ENCODE results near the gene TAS2R9. TPM values are rescaled to one million over a fixed set of nuclear protein-coding genes. Genes with fewer than 3 reads are reported as not detected.
"Not testable (repeated sequence)": the region's sequence is repeated elsewhere in the genome, so short reads cannot be mapped to it uniquely, and the experiment has no call there.

Gene TAS2R9, protein sequence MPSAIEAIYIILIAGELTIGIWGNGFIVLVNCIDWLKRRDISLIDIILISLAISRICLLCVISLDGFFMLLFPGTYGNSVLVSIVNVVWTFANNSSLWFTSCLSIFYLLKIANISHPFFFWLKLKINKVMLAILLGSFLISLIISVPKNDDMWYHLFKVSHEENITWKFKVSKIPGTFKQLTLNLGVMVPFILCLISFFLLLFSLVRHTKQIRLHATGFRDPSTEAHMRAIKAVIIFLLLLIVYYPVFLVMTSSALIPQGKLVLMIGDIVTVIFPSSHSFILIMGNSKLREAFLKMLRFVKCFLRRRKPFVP
- total RNA-seq: not detected

DNA sequence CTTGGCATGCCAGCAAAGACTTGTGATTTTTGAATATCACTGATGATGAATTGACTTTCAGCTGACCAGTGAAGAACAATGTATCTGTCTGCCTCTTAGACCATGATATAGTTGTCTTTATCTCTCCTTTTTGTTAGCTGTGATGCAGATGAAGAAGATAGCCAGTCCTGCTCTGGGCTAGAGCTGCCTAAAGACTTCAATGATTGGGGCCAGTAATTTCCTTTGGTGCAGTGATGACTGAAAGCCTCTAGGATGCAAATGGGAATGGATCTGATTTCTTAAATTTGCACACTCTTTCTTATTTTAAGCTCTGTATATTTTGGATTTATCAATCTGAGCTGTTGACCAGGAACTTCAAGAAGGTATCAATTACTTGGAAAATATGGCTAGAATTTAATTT lies at the start of gene TAS2R9:
TAS2R9 (minus strand) TSS at position 101 of the 400 bp plus-strand sequence; CDS start at position 8, 93 bp downstream.
- ATAC-seq (no peak), DNase-seq (ENCODE audit: low spot score) (no peak)

DNA sequence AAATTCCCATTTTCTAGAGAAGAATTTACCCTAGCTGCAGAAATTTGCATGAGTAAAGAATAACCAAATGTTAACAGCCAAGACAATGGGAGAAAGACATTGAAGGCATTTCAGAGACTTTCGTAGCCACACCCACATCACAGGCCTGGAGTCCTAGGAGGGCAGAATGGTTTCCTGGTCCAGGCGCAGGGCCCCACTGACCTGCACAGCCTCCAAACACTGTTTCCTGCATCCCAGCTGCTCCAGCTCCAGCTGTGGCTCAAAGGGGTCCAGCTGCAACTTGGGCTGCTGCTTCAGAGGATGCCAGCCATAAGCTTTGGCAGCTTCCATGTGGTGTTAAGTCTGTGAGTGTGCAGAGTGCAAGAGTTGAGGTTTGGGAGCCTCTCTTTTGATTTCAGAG lies 45.8 kb upstream of the TAS2R9 start:
- DNase-seq (ENCODE audit: low spot score) (no peak), ATAC-seq (no peak)

DNA sequence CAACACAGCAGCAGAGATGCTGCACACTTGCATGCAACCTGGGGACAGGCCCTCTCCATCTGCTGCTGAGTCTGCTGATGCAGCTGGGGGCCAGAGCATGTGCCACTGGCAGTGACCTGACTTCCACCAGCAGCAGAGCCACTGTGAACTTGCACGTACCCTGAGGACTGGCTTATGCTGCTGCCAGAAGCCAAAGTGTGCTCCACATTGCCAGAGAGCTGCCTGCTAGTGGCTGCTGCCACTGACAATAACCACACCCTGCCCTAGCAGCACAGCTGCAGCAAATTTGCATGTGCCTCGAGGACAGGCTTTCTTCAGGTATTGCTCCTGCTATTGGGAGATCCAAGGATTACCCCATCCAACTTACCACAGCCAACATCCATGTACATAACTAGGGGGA lies 43.8 kb upstream of the TAS2R9 start:
- no peak for ATAC-seq
- no peak for DNase-seq (ENCODE audit: low spot score)

DNA sequence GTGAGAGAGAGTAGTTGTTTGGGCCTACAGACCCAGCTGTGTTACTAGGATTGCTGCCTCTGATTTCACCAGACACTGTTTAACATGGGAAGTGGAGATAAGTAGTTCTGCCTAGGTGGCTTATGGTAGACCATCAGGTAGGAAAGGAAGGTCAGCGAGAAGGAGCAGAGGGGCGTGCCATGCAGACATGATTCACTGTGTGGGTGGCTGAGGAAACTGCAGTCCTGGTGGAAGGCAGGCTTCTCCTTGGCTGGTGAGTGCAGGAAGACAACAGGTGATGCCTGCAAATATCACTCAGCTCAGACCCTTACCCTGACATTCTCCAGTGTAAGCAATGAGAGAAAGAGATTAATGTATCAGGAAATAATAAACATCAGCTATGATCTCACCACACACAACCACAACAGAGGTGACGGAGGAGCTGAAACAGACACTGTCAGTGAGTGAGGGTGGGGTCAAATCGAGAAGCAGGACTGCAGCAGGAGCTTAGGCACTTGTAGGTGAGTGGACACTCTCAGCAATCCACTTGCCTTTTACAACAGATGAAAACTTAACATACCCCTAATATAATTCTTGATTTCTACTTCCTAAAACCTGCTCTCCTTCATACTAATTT lies 41.4 kb upstream of the TAS2R9 start:
- no peak for ATAC-seq
- DNase-seq (ENCODE audit: low spot score): no peak

DNA sequence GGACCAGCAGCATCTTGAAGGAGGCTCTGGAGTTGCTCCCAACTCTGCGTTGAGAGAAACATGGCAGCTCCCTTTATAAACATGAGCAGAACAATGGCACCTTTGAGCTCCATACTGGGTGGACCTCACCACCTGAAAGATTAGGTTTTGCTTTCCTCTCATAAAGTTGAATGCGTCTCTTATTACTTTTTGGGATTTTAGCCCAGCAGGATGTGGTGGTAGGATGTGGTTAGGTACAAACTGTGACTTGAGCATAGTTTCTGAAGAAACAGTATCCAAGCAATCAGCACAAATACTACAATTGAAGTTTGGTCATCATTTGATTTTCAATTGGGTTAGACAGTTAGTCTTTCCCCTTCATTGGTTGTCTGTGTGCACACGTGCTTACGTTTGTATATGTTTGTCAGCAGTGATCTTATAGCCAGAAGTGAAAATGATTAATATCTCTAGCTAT lies 39.5 kb upstream of the TAS2R9 start, which contains the start of gene PRR4:
PRR4 (minus strand) TSS at position 51 of the 454 bp plus-strand sequence; CDS start at position 13, 38 bp downstream.
- no peak for ATAC-seq

DNA sequence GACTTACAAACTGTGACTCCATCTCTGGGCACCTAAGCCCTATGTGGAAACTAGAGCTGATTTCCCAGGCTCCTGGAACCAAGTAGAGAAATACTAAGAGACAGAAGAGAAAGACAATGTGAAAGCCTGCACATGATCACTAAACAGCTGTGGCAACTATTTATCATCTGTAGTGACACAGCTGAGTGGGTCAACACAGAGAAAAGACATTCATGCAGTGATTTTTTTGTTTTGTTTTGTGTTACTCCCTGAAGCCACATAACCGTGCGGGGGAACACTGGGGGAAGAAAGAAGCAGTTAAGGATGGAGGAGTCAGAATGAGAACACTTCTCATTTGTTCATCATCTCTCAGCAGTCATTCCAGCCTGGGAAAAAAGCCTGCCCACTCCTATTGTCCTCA lies 37.8 kb upstream of the TAS2R9 start:
- DNase-seq (ENCODE audit: low spot score): no peak
- no peak for ATAC-seq

More for the DNA sequence above, 39.5 kb upstream of the TAS2R9 start, which contains the start of gene PRR4:
- no peak for DNase-seq (ENCODE audit: low spot score)

DNA sequence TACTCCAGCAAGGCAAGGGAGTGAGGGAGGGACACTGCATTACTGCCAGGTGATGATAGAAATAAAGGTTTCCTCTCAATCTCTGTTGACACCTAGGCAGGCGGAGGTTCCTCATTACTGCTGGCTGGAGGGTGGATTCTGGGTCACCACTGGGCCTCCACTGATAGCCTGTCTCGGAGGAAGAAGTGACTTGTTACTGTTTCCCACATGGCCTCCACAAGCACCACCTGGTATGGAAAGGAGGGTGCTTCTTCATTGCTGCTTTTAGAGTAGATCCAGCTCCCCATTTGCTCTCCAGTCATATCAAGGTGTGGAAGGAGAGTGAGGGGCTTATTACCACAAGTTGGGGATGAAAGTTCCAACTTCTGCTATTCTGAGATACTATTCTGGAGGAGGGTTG lies 32.9 kb upstream of the TAS2R9 start:
- no peak for ATAC-seq
- no peak for DNase-seq (ENCODE audit: low spot score)

DNA sequence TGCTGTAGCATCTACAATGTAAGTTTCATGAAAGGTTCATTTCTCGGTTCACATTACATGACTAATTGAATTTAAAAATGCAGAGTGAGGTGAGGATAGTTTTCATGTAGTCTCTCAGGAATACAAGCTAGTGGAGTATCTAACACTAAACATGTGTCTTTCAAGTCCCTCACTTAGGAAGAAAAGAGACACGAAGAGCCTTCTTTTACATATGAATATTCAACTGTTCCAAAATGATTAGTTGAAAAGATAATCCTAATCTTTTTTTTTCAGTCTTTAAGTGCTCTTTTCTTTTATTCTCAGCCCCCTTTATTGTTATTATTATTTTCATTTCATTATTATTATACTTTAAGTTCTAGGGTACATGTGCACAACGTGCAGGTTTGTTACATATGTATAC lies 28.5 kb upstream of the TAS2R9 start:
- DNase-seq (ENCODE audit: low spot score): no peak
- ATAC-seq: no peak

DNA sequence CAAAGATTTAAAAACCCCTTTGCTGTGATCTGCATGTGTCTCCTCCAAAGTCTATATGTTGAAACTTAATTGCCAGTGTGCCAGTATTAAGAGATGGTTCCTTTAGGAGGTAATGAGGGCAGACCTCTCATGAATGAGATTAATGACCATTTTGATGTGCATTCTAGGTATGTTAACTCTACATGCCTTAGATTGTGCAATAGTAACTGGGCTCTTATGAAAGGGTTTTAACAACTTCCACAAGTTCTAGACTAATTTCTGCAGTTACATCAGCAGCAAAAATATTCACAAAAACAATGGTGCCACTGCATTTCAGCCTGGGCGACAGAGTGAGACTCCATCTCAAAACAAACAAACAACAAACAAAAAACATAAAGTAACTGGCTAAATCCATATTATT lies 20.0 kb upstream of the TAS2R9 start:
- ATAC-seq: no peak

DNA sequence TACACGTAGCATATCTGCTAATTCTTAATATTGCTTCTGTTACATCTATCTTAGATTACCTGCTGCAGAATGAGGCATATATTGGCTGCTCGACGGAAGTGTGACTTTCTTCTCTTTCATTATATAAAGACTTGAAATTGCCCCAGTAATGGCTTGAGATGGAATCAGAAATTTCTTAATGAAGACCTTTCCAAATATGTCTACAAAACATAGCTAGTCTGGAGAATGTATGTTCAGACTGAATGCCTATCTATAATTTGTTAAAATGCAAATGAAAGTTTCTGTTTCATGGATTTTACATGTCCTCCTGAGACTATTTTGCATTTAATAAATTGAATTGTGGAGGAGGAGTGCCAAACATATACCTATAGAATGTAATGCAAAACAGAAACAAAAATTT lies 16.3 kb upstream of the TAS2R9 start, which contains the start of gene TAS2R10:
TAS2R10 (minus strand) TSS at position 101 of the 400 bp plus-strand sequence; CDS start at position 12, 89 bp downstream.
- ATAC-seq: no peak
- no peak for DNase-seq (ENCODE audit: low spot score)

More for the DNA sequence above, 20.0 kb upstream of the TAS2R9 start:
- no peak for DNase-seq (ENCODE audit: low spot score)

DNA sequence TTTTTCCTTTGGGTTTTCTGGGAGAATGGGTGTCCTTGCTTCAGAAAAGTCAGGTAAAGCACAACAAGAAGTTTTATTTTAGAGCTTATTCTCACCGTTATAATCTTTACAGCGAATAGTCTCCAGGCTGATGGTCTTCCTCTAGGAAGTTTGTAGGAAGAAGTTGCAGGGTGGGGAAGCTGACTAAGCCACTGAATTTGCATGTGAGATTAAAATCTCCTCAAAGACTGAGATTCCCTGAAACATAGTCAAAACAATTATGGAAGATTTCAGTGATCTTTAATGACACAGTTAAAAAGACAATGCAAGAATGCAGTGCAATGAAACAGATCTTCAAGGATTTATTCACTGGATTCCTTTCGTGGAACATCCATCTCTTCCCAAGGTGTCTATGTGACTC lies 15.0 kb upstream of the TAS2R9 start:
- DNase-seq (ENCODE audit: low spot score) (no peak), ATAC-seq (no peak)

DNA sequence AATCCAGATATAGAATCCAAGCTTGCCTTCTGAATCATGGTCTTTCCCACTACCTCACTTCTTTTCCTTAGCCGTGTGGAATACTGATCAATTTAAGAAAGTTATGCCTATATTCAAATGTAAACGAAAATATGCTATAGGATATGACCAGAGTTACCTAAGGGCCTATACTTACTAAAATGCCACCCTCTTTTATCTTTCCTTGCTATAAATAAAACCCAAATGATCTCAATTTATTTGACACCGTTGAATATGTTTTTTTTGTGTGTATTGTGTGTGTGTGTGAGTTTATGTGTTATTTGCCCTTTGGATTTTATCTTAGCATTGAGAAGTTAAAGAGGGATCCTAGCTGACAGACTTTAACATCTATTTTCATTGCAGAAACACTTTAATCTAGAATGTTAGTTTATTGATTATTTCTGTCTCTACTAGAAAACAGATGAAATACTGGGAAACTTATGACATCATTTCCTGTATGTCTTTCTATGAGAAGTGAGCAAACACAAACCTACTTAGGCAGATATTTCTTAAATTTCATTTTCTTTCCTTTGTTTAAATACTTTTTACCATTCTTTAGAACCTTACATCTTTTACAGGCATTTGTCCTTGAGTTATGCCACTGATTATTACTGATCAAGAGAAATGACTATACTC lies 2.0 kb upstream of the TAS2R9 start:
- DNase-seq (ENCODE audit: low spot score): no peak
- no peak for ATAC-seq

DNA sequence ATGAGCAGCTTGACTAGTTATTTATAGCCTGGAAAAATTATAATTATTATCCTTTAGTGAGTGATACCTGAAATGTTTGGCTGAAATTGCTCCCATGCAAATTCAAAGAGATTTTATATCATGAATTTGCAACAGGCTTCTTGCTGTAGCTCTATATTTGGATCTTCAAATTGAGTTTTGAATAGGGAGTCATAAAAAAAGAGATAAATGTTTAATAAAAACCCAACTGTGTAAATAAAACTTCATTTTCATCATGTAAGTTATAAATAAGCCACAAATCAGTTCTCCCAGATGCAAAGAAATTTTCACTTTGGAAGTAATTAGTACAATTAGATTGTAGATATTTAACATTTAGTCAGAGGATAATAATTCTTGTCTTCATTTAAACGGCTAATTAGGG lies 2.8 kb downstream of the TAS2R9 start, which contains the start of gene TAS2R8:
TAS2R8 (minus strand) TSS at position 101 of the 400 bp plus-strand sequence. CDS start 306 bp downstream, outside the sequence.
- DNase-seq (ENCODE audit: low spot score): no peak
- ATAC-seq: no peak

DNA sequence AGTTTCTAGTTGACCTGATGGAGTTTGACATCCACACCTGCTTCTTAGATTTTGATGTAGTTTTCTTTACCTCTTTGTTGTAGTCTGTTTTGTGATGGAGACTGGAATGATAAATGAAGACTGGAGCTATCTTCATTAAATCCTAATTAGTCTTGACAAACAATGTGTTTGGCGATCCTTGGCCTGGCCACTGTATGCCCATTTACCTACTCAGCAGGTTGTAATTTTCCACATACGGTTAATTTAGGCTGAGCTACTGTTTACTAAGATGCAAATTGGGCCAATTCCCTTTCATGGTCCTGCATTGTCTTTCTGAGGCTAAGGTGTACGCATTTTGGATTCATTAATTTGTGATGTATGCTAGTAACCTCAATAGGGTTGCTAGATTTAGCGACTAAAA lies 7.4 kb downstream of the TAS2R9 start, which contains the start of gene TAS2R7:
TAS2R7 (minus strand) TSS at position 41 of the 400 bp plus-strand sequence. CDS start 57 bp downstream, outside the sequence.
- no peak for ATAC-seq

DNA sequence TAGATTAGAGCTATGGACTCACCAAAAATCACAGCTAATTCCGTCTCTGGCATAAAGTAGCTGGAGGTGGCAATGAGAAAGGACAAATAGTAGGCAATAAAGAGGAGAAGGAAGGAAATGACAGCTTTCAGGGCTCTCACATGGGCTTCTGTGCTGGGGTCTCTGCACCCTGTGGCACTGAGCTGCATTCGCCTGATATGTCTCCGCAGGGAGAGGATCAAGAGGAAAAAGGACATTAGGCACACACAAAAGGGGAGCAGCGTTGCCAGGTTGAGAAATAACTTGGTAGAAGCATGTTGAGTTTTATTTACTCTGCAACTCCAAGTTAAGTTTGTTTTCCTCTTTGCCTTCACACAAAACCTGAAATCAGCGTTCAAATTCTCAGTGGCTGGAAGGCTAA lies 8.2 kb downstream of the TAS2R9 start:
- ATAC-seq (no peak), DNase-seq (ENCODE audit: low spot score) (no peak)

More for the DNA sequence above, 7.4 kb downstream of the TAS2R9 start, which contains the start of gene TAS2R7:
- DNase-seq (ENCODE audit: low spot score): no peak

DNA sequence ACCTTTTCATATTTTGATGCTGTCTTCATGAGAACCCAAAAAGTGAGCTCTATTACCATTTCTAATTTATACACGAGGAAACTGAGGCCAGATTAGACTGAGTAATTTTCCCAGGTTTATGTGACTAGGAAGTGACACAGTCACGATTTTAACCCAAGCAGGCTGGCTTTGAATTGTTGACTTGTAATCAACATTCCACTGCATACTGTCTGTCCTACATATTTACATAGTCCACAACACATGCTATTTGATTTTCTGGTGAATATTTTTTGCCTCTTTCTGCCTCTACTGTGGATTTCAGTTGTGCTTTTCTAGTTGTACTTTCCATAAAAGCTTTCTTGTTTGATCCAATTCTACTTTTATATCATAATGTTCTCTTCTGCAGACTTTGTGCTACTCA lies 15.7 kb downstream of the TAS2R9 start:
- ATAC-seq (no peak), DNase-seq (ENCODE audit: low spot score) (no peak)

DNA sequence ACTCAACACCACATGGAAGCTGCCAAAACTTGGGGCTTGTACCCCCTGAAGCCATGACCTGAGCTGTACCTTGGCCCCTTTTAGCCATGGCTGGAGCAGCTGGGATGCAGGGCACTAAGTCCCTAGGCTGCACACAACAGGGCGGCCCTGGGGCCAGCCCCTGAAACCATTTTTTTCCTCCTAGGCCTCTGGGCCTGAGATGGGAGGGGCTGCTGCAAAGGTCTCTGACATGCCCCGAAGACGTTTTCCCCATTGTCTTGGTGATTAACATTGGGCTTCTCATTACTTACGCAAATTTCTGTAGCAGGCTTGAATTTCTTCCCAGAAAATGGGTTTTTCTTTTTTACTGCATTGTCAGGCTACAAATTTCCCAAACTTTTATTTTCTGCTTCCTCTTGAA lies 18.2 kb downstream of the TAS2R9 start:
- not testable (repeated sequence) for ATAC-seq; DNase-seq (ENCODE audit: low spot score)

DNA sequence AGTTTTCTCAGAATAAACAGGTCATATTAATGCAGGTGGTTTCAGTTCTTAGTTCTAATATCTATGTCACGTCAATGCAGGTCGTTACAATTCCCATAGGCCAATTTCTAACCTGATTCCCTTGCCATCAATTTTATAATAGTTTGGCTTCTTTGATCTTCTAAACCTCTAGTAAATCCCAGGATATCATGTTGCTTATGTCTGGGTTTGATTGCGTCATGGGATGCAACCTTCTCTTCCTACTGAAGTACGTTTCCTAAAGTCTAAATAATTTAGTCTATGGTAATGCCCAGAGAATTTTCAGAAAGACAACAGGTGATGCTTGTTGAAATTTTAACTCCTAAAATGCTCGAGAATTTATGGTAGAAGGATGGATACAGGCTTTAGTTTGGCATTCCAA lies 26.7 kb downstream of the TAS2R9 start:
- DNase-seq (ENCODE audit: low spot score) (no peak), ATAC-seq (no peak)

DNA sequence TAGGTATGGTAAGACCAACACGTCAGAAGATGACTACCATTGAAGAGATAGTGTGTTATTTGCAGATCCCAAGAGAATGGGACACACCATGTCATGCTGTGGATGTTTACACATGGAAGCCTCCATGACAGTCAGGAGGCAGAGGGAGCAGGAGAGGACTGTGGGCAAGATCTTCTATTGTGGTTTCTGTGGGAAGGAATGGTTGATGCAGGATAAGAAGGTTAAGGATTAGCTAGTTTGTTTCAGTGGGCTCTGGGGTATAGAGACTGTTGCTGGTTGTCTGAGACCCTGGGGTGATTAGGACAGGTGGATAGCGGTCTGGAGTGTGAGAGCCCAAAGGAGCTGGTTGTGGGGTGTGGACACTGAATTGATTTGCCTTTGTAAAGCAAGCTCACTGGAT lies 30.9 kb downstream of the TAS2R9 start:
- DNase-seq (ENCODE audit: low spot score) (no peak), ATAC-seq (no peak)

DNA sequence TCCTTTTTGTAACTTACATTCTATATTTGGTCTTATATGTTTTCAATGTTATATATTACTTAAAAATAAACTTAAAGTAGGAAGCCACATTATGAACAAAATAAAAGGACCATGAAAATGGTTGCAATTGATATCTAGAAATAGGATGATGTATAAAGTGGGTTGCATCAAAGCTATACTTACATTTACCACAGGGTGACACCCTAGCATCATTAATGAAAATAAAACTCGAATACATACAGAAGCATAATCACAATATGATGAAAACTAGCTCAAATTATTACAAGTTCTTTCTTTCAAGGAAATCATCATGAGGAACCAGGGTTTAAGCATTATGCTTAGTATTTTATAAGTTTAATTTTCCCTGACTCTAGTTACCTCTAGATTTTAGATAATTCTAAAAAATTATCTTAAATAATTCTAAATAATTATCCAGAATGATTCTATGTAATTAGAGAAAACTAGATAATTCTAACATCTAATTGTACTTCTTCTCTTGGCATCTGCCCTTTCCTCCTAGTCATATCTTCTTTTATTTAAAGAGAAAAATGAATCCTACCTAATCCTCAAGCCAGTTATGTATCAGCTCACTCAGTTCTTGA lies 38.7 kb downstream of the TAS2R9 start:
- no peak for DNase-seq (ENCODE audit: low spot score)
- ATAC-seq: peak; percentile 72

DNA sequence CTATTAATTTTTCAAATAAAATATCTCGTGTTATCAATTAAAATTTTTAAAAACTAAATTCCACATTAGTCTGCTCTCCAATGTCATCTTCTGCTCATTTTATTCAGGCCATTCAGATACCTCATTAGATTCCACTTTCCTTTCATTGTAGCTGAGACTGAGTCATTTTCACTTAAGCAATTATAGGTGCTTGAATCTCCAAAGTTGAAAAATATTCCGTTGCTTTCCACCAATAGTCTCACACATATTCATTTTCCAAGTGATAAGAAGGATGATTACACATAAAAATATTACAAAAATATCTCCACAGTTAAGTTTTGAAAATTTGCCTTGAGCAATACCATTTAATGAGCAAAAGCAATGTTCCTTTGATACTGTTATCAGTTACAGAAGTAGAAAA lies 50.3 kb downstream of the TAS2R9 start:
- DNase-seq (ENCODE audit: low spot score) (no peak), ATAC-seq (no peak)

All from left lobe of liver (tissue), 2 donors.